ENCODE measurements around the gene OTOP2. TPM values are rescaled to one million over a fixed set of nuclear protein-coding genes. Genes with fewer than 3 reads are reported as not detected.

The OTOP2 gene
- total and polyA plus RNA-seq, 7 donors, result not detected

GRCh38 chr17:74951065-74951464 lies 27.0 kb downstream of the OTOP2 start:
- no peaks in the 10 kb centered on the region for H3K9me3 ChIP-seq
- H3K36me3 ChIP-seq (ENCODE audit: insufficient read depth in 1 of 2, low read depth in 1 of 2), result no peaks in the 10 kb centered on the region
- peaks cover 0 to 35% (median 7%) of the 10 kb centered on the region in 3 donors for H3K27me3 ChIP-seq (ENCODE audit: insufficient read depth in 3 of 3, low read length in 2 of 3)
- WGBS, 3 donors, result 51 to 54% (median 54%) methylated on average over 3 of the region's 3 CpGs
- no peak overlapping the region for H3K27ac ChIP-seq
- DNase-seq, result no peak
- no peak overlapping the region for H3K4me3 ChIP-seq
- no peak for TF ChIP-seq CTCF (IDR thresholded peaks at IDR 0.05)
- no peaks in the 10 kb centered on the region for H3K4me1 ChIP-seq
- intact Hi-C loops (cut with DNase I), result loop anchor here in 1 of 2 donors (10.0 kb wide), 1 partner anchor 156 kb away; no protein-coding TSS in a partner anchor
- ATAC-seq, result no peak

DNA sequence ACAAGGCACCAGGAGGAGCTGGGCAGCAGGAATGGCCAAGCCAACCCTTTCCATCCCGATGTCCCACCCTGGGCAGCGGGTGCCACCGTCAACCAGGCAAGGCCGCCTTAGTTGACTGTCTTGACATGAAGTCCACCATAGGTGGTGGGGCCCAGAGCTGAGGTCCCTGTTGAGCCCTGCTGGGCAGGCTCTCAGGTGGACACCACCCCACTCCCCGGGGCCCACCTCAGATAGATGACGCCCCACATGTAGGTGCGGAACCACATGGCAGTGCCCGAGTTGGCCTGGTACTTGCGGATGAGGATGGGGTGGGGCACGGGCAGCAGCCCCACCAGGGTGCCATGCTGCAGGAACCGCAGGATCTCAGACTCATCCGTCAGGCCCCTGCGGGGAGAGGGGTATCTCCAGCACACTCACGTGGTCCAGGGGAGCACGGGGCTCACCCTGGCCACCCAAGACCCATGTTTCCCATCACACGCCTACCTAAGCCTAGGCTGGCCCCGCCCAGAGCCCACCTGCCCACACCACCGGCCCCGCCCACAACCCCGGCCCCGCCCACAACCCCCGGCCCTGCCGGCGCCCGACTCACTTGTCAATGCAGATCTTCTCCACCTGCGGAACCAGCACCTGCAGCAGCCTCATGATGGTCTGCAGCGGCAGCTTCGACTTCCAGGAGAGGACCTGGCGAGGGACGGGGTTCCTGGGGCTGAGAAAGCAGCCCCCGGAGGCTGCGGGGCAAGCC lies 27.8 kb downstream of the OTOP2 start:
- Histone ChIP-seq H3K27ac (no peak overlapping the region), H3K27me3 (ENCODE audit: insufficient read depth in 3 of 3, low read length in 2 of 3) (peaks cover 0 to 28% (median 7%) of the 10 kb centered on the region in 3 donors), H3K36me3 (ENCODE audit: insufficient read depth in 1 of 2, low read depth in 1 of 2) (no peaks in the 10 kb centered on the region), H3K4me1 (no peaks in the 10 kb centered on the region), H3K4me3 (no peak overlapping the region), H3K9me3 (no peaks in the 10 kb centered on the region)
- no peak for TF ChIP-seq CTCF (IDR thresholded peaks at IDR 0.05)
- WGBS, 3 donors, result 64 to 73% (median 66%) methylated on average over 28 to 32 of the region's 32 CpGs
- ATAC-seq, result no peak
- DNase-seq, result no peak
- intact Hi-C loops (cut with DNase I), result loop anchor here in 1 of 2 donors (10.0 kb wide), 1 partner anchor 157 kb away; no protein-coding TSS in a partner anchor

- ATAC-seq (no peak), DNase-seq (no peak)
- Histone ChIP-seq H3K4me3 (no peak overlapping the region), H3K4me1 (no peaks in the 10 kb centered on the region), H3K36me3 (ENCODE audit: insufficient read depth in 1 of 2, low read depth in 1 of 2) (no peaks in the 10 kb centered on the region), H3K27ac (no peak overlapping the region), H3K27me3 (ENCODE audit: insufficient read depth in 3 of 3, low read length in 2 of 3) (peaks cover 0 to 22% (median 7%) of the 10 kb centered on the region in 3 donors), H3K9me3 (no peaks in the 10 kb centered on the region)
- intact Hi-C loops (cut with DNase I), result loop anchor here in 1 of 2 donors (10.0 kb wide), 1 partner anchor 158 kb away; no protein-coding TSS in a partner anchor
- TF ChIP-seq CTCF (IDR thresholded peaks at IDR 0.05), result no peak
- 49 to 59% (median 54%) methylated on average over 24 of the region's 24 CpGs for WGBS, 3 donors
Measured at GRCh38 chr17:74952431-74953133, 28.5 kb downstream of the OTOP2 start.

DNA sequence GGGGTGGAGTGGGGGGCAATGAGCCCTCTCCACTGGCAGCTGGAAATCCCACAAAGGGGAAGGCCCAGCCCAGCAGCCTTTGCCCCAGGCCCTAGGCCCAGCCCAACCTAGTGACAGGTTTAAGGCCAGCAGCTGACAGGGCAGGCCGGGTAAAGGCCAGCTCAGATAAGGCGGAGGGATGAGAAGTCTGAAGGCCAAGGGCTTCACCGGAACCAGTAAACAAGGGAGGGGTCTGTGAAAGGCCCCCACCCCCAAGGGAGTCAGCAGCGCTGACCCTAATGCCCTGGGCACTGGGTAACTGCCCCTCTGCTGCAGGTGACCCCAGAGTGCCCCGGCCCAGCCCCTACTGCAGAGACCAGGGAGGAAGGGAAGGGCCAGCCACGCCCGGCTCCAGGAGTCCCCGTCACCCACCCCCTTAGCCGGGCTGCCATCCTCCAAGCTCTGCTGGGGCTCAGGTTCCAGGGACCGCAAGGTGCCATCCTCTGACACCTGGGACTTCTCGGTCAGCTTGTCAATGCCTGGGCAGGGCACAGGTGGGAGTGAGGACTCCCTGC lies 29.1 kb downstream of the OTOP2 start:
- intact Hi-C loops (cut with DNase I), result loop anchor here in 1 of 2 donors (10.0 kb wide), 1 partner anchor 158 kb away; no protein-coding TSS in a partner anchor
- no peaks in the 10 kb centered on the region for H3K9me3 ChIP-seq
- H3K4me1 ChIP-seq, result no peaks in the 10 kb centered on the region
- 73 to 82% (median 77%) methylated on average over 10 to 11 of the region's 11 CpGs for WGBS, 3 donors
- DNase-seq (no peak), ATAC-seq (no peak)
- no peak overlapping the region for H3K27ac ChIP-seq
- no peaks in the 10 kb centered on the region for H3K36me3 ChIP-seq (ENCODE audit: insufficient read depth in 1 of 2, low read depth in 1 of 2)
- peaks cover 0 to 21% (median 7%) of the 10 kb centered on the region in 3 donors for H3K27me3 ChIP-seq (ENCODE audit: insufficient read depth in 3 of 3, low read length in 2 of 3)
- no peak overlapping the region for H3K4me3 ChIP-seq
- TF ChIP-seq CTCF (IDR thresholded peaks at IDR 0.05), result no peak

All from psoas muscle (tissue), 8 donors.